ENCODE results near the gene CBLL1. TPM values are rescaled to one million over a fixed set of nuclear protein-coding genes. Genes with fewer than 3 reads are reported as not detected.

The CBLL1 gene, protein sequence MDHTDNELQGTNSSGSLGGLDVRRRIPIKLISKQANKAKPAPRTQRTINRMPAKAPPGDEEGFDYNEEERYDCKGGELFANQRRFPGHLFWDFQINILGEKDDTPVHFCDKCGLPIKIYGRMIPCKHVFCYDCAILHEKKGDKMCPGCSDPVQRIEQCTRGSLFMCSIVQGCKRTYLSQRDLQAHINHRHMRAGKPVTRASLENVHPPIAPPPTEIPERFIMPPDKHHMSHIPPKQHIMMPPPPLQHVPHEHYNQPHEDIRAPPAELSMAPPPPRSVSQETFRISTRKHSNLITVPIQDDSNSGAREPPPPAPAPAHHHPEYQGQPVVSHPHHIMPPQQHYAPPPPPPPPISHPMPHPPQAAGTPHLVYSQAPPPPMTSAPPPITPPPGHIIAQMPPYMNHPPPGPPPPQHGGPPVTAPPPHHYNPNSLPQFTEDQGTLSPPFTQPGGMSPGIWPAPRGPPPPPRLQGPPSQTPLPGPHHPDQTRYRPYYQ
- 10 to 100 TPM; 44.0 to 50.5 TPM for total RNA-seq

- peak within 1 kb of the TSS; percentile 100 for H3K27ac Mint-ChIP-seq
- H3K27me3 Mint-ChIP-seq, result no peaks in the 10 kb centered on the region
- DNase-seq, result peak; percentile 99
- peaks cover 19% of the 10 kb centered on the region for H3K36me3 Mint-ChIP-seq (ENCODE audit: low read depth)
- CTCF ChIA-PET, result interaction anchor here (0.7 to 7.4 kb wide), 29 partner anchors 9 to 595 kb away, joined by 3 to 178 read pairs (median 4); partner anchors contain the start of genes BCAP29, COG5, DLD and DUS4L
- POLR2A ChIA-PET, result interaction anchor here (0.6 to 5.3 kb wide), 36 partner anchors 9 to 1459 kb away, joined by 3 to 69 read pairs (median 5); partner anchors contain the start of genes BCAP29, COG5, DLD and DNAJB9
- H3K4me1 Mint-ChIP-seq, result peaks cover 49% of the 10 kb centered on the region
- peak within 1 kb of the TSS; percentile 97 for H3K4me3 Mint-ChIP-seq
- H3K9me3 Mint-ChIP-seq, result no peaks in the 10 kb centered on the region
These were observed at the start of gene CBLL1 for GRCh38 chr7:107743567-107744344. TSS of gene CBLL1 (plus strand) at chr7:107744142. CDS start at chr7:107744164, 22 bp downstream.

DNA sequence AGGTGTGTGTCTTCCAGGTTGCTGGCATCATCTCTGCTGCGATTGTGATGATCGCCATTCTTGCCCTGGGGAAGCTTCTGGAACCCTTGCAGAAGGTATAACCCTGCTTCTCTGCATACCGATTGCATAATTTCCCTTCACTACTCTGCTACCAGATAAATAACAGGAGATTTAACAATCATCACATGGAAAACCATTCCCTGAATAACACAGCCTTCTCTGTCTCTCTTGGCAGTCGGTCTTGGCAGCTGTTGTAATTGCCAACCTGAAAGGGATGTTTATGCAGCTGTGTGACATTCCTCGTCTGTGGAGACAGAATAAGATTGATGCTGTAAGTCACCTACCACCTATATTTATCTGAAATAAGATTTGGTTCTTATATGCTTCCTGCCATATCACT, 49.6 kb upstream of the CBLL1 start:
- H3K4me1 Mint-ChIP-seq, result no peaks in the 10 kb centered on the region
- ChIA-PET CTCF (no interaction called here), POLR2A (interaction anchor here (1.9 kb wide), 1 partner anchor 33 kb away, joined by 5 read pairs; the partner anchor contains the start of gene SLC26A4)
- no peak for DNase-seq
- H3K27ac Mint-ChIP-seq, result no peak overlapping the region
- H3K4me3 Mint-ChIP-seq, result no peak overlapping the region
- peaks cover 65% of the 10 kb centered on the region for H3K36me3 Mint-ChIP-seq (ENCODE audit: low read depth)
- H3K27me3 Mint-ChIP-seq, result no peaks in the 10 kb centered on the region
- H3K9me3 Mint-ChIP-seq, result no peaks in the 10 kb centered on the region

GRCh38 chr7:107696330-107696946, 47.5 kb upstream of the CBLL1 start:
- CTCF ChIA-PET, result interaction anchor here (1.6 kb wide), 1 partner anchor 14 kb away, joined by 3 read pairs; no protein-coding TSS in a partner anchor
- POLR2A ChIA-PET, result interaction anchor here (1.2 kb wide), 1 partner anchor 15 kb away, joined by 4 read pairs; no protein-coding TSS in a partner anchor
- Mint-ChIP-seq H3K4me3 (no peak overlapping the region), H3K4me1 (no peaks in the 10 kb centered on the region), H3K27ac (no peak overlapping the region), H3K27me3 (no peaks in the 10 kb centered on the region), H3K36me3 (ENCODE audit: low read depth) (peaks cover 60% of the 10 kb centered on the region), H3K9me3 (no peaks in the 10 kb centered on the region)
- no peak for DNase-seq

DNA sequence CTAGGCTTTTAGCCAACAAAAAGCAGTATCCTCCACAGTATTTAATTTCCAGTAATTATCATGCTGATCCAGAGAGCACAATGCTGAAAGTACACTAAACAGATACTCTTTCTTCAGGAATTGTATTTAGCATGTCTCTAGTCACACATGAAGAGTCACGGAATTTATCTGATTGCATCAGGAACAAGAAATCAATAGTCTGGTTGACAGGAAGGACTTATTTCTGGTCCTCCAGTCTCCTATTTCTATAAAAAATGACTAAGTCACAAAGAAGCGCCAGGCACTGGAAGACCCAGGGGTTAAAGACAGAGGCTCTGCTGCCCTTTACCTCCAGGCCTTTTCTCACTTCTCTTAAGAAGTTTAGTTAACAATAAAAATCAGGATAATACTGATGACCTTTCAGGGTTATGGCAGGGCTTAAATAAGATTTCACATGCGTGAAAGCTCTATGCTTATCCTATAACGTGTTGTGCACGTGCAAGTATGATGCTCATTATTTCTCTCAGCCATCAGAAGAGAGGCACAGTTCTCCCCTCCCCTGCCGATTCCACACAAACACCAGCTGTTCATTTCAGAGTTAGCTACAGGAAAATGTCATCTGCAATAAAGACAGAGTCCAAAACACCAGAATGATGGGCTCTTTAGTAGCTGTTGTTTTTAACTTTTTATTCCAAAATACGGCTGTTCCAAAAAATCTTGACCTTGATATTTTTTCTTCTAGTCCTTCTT, 46.5 kb upstream of the CBLL1 start:
- no peak for DNase-seq
- H3K36me3 Mint-ChIP-seq (ENCODE audit: low read depth), result peaks cover 64% of the 10 kb centered on the region
- no peak overlapping the region for H3K27ac Mint-ChIP-seq
- H3K4me1 Mint-ChIP-seq, result no peaks in the 10 kb centered on the region
- ChIA-PET CTCF (no interaction called here), POLR2A (no interaction called here)
- no peaks in the 10 kb centered on the region for H3K27me3 Mint-ChIP-seq
- H3K4me3 Mint-ChIP-seq, result no peak overlapping the region
- no peaks in the 10 kb centered on the region for H3K9me3 Mint-ChIP-seq

DNA sequence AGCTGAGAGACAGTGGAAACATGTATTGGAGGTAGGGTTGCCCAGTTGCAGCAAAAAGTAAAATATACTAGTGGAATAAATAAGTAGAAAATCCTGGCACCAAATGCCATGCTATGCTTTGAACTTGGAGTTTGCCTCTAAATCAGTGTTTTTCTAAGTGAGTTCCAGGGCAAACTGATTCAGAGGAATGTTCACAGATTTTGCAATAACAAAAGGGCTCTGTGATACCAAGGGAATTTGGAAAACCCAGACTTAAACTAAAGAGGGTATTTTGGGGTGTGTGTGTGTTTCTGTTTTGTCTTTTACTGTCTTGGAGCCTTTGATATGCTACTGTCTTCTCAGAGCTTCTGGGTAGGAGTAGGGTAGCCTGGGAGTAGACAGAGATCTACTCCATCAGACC, 43.4 kb upstream of the CBLL1 start:
- POLR2A ChIA-PET, result interaction anchor here (1.3 kb wide), 1 partner anchor 19 kb away, joined by 4 read pairs; no protein-coding TSS in a partner anchor
- Mint-ChIP-seq H3K4me1 (peaks cover 9% of the 10 kb centered on the region), H3K27me3 (no peaks in the 10 kb centered on the region), H3K9me3 (no peaks in the 10 kb centered on the region), H3K4me3 (no peak overlapping the region), H3K27ac (no peak overlapping the region), H3K36me3 (ENCODE audit: low read depth) (peaks cover 66% of the 10 kb centered on the region)
- CTCF ChIA-PET, result interaction anchor here (1.4 kb wide), 1 partner anchor 174 kb away, joined by 3 read pairs; no protein-coding TSS in a partner anchor
- no peak for DNase-seq

DNA sequence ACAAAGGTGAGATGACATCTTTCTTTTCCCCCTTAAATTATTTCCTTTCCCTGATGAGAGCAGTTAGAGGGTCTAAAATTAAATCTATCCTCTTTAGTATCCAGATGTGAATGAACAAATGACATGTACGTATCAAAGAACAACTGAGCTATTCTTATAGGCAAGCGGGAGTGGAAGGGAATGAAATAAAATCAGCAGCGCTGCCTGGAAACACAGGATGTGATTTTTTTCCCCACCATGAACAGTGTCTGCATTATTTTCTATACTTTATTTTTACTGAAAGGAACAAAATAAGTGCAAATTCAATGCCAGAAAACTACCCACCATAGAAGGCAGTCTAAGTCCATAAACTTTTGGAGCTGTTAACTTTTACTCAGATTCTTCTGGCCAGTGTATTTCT, 42.8 kb upstream of the CBLL1 start:
- peaks cover 9% of the 10 kb centered on the region for H3K4me1 Mint-ChIP-seq
- no peaks in the 10 kb centered on the region for H3K9me3 Mint-ChIP-seq
- DNase-seq, result no peak
- no peaks in the 10 kb centered on the region for H3K27me3 Mint-ChIP-seq
- POLR2A ChIA-PET, result interaction anchor here (1.3 to 1.5 kb wide), 2 partner anchors 19 to 42 kb away, joined by 3 to 4 read pairs; no protein-coding TSS in a partner anchor
- CTCF ChIA-PET, result interaction anchor here (1.4 kb wide), 1 partner anchor 174 kb away, joined by 3 read pairs; no protein-coding TSS in a partner anchor
- peaks cover 64% of the 10 kb centered on the region for H3K36me3 Mint-ChIP-seq (ENCODE audit: low read depth)
- no peak overlapping the region for H3K4me3 Mint-ChIP-seq
- no peak overlapping the region for H3K27ac Mint-ChIP-seq

- ChIA-PET POLR2A (interaction anchor here (0.6 to 1.2 kb wide), 5 partner anchors 40 to 1593 kb away, joined by 3 read pairs; partner anchors contain the start of genes COG5 and DUS4L), CTCF (interaction anchor here (1.5 kb wide), 1 partner anchor 239 kb away, joined by 7 read pairs; no protein-coding TSS in a partner anchor)
- H3K27ac Mint-ChIP-seq, result no peak overlapping the region
- peaks cover 9% of the 10 kb centered on the region for H3K4me1 Mint-ChIP-seq
- DNase-seq, result no peak
- no peaks in the 10 kb centered on the region for H3K9me3 Mint-ChIP-seq
- no peak overlapping the region for H3K4me3 Mint-ChIP-seq
- H3K36me3 Mint-ChIP-seq (ENCODE audit: low read depth), result peaks cover 57% of the 10 kb centered on the region
- H3K27me3 Mint-ChIP-seq, result no peaks in the 10 kb centered on the region
These were observed 40.7 kb upstream of the CBLL1 start for GRCh38 chr7:107703219-107703618.

DNA sequence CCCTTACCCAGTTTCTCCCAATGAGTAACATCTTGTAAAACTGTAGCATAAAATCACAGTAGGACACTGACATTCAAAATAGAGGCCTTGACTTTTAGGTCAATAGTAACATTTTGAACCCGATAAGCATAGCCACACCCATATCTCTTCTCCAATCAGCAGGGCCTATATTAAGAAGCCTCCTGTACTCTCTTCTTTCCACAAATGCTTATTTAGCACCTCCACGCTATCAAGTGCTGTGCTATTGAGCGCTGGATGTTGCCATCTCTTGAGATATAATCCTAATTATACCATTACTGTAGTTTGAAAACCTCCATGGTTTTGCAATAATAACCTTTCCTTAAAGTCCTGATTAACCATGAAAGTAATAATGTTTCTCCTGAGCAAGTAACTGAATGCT, 40.1 kb upstream of the CBLL1 start:
- ChIA-PET POLR2A (interaction anchor here (0.8 to 1.2 kb wide), 2 partner anchors 39 to 43 kb away, joined by 3 read pairs; no protein-coding TSS in a partner anchor), CTCF (interaction anchor here (1.5 kb wide), 1 partner anchor 240 kb away, joined by 7 read pairs; no protein-coding TSS in a partner anchor)
- no peaks in the 10 kb centered on the region for H3K27me3 Mint-ChIP-seq
- H3K36me3 Mint-ChIP-seq (ENCODE audit: low read depth), result peaks cover 62% of the 10 kb centered on the region
- DNase-seq, result no peak
- peaks cover 9% of the 10 kb centered on the region for H3K4me1 Mint-ChIP-seq
- no peak overlapping the region for H3K4me3 Mint-ChIP-seq
- no peaks in the 10 kb centered on the region for H3K9me3 Mint-ChIP-seq
- no peak overlapping the region for H3K27ac Mint-ChIP-seq

- H3K27ac Mint-ChIP-seq, result no peak overlapping the region
- peaks cover 66% of the 10 kb centered on the region for H3K36me3 Mint-ChIP-seq (ENCODE audit: low read depth)
- no peaks in the 10 kb centered on the region for H3K27me3 Mint-ChIP-seq
- ChIA-PET POLR2A (no interaction called here), CTCF (no interaction called here)
- H3K4me3 Mint-ChIP-seq, result no peak overlapping the region
- DNase-seq, result no peak
- no peaks in the 10 kb centered on the region for H3K4me1 Mint-ChIP-seq
- H3K9me3 Mint-ChIP-seq, result no peaks in the 10 kb centered on the region
These were observed 35.0 kb upstream of the CBLL1 start for GRCh38 chr7:107708956-107709355.

DNA sequence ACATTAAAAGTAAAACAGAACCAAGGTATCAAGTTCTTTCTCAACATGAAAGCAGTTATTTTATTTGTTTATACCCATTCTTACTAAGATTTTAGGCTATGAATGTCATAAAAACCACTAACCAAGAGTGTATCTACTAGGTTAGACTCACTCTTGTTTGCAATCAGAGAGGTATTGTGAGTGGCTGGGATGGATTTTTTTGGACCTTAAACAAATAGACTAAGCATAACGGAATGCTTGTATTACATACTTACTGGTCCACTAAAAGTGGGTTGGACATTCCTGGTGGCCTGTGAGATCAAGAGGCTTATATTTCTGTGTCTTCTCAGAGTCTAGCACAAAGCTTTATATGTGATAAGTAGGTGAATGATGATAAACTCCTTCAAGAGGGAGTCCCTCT, 32.6 kb upstream of the CBLL1 start:
- Mint-ChIP-seq H3K27me3 (no peaks in the 10 kb centered on the region), H3K9me3 (no peaks in the 10 kb centered on the region), H3K4me1 (no peaks in the 10 kb centered on the region), H3K27ac (no peak overlapping the region), H3K4me3 (no peak overlapping the region), H3K36me3 (ENCODE audit: low read depth) (peaks cover 56% of the 10 kb centered on the region)
- CTCF ChIA-PET, result interaction anchor here (1.6 kb wide), 1 partner anchor 32 kb away, joined by 4 read pairs; the partner anchor contains the start of gene CBLL1
- no peak for DNase-seq
- POLR2A ChIA-PET, result interaction anchor here (0.7 kb wide), 1 partner anchor 541 kb away, joined by 3 read pairs; no protein-coding TSS in a partner anchor

DNA sequence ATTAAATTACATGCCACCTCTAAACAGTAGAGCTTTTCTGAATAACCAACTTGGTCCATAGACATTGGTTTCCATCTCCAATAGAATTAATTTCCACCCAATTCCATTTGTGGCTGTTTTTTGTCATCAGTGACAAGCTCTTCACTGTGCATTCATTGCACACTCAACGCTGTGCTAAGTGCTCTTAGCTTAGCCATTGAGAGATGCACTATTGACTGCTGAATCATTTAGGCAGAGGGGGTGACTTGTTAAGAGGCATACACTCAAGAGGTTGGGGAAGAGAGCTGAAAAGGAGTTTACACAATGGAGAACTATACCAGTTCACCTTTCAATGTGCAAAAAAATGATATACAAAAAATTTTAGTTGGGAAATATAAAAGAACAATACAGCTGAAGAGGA, 31.9 kb upstream of the CBLL1 start:
- no peaks in the 10 kb centered on the region for H3K4me1 Mint-ChIP-seq
- H3K27me3 Mint-ChIP-seq, result no peaks in the 10 kb centered on the region
- peaks cover 52% of the 10 kb centered on the region for H3K36me3 Mint-ChIP-seq (ENCODE audit: low read depth)
- no peak overlapping the region for H3K27ac Mint-ChIP-seq
- H3K4me3 Mint-ChIP-seq, result no peak overlapping the region
- no peak for DNase-seq
- H3K9me3 Mint-ChIP-seq, result no peaks in the 10 kb centered on the region
- POLR2A ChIA-PET, result interaction anchor here (0.7 kb wide), 1 partner anchor 542 kb away, joined by 3 read pairs; no protein-coding TSS in a partner anchor
- CTCF ChIA-PET, result no interaction called here

GRCh38 chr7:107712896-107713295, 31.0 kb upstream of the CBLL1 start:
- CTCF ChIA-PET, result interaction anchor here (1.1 kb wide), 1 partner anchor 10 kb away, joined by 4 read pairs; no protein-coding TSS in a partner anchor
- no peaks in the 10 kb centered on the region for H3K27me3 Mint-ChIP-seq
- POLR2A ChIA-PET, result no interaction called here

More at GRCh38 chr7:107712896-107713295, 31.0 kb upstream of the CBLL1 start:
- Mint-ChIP-seq H3K36me3 (ENCODE audit: low read depth) (peaks cover 49% of the 10 kb centered on the region), H3K4me1 (no peaks in the 10 kb centered on the region), H3K27ac (no peak overlapping the region), H3K4me3 (no peak overlapping the region), H3K9me3 (no peaks in the 10 kb centered on the region)
- no peak for DNase-seq

Data from activated CD4-positive, alpha-beta memory T cell treated with anti-CD3 and anti-CD28 coated beads, Interleukin-2, amount 10 ng/mL, durations not matched to agents 7 days and 5 days (primary cell).